GM19193 (cell line): ENCODE data around the gene MROH8.

Experiments used
- POLR2A ChIP-seq: IDR thresholded peaks from 4 replicates; pipeline ENCODE4 v1.6.1; 2011; ENCODE audit not compliant: insufficient read depth, insufficient read length; ENCODE audit errors: extremely low read depth

MROH8 gene

DNA sequence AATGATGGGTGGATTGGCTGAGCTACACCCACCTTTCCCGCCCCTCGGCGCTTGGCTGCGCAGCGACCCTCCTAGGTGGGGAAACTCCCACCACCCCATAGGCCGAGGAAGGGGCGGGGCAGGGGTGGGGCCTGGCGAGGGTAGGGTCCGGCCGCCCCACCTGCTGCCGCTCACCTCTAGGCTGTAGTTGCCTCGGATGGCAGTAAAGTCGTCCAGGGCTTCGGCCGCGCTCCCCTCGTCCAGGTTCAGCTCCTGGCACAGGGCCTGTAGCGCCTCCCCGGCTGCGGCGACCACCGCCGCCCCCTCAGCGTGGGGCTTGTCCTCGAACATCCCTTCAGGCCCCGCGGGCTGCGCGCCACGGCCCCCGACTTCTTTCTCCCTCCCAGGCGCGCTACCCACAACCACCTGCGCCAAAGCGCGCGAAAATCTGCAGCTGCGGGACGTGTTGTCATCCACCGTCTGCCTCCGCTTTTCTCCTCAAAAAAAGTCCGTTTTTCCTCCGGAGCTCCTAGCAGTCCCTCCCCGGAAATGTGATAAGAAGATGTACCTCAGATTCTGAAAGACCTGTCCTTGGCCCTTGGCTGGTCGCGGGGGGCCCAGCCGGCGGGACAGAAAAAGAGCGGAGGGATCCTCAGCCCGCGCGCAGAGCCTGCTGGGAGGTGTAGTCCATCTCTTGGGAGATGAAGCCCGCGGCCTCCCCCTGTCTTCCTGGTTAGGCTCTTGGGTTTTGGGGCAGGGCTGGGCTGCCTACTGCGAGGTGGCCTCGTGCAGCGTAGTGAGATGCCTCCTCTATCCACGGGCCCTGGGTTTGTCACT lies 83.5 kb downstream of the MROH8 start, which contains the start of gene RBL1:
Gene RBL1, minus strand, starts transcription at position 399 of the 816 bp plus-strand sequence. Its CDS starts 69 bp downstream, at position 330.
- peak; percentile 89 for TF ChIP-seq POLR2A

DNA sequence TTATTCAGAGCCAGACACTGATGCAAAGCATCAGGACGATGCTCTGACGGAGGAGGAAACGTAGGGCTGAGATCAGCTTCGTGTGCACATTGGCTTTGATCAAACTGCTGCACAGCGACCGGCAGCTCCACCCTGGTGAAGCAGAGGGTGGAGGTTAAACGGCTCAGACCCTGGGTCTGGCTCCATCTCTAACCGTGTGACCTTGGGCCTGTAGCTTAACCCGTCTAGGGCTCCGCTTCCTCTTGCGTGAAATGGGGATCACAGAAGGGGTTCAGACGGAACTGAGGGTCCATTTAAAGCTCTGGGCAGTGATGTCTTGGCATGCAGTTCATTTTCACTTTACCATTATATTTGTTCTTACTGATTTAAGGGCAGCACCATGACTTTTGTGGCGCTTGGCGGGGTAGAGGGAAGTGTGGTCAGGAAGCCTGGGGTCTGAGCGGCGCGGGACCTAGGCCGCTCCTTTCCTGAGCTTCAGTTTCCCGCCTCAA lies 84.2 kb downstream of the MROH8 start:
- TF ChIP-seq POLR2A: no peak

GRCh38 chr20:37090407-37090806 lies 88.9 kb downstream of the MROH8 start:
- no peak for TF ChIP-seq POLR2A

- no peak for TF ChIP-seq POLR2A
Observed at GRCh38 chr20:37081717-37082289, 97.5 kb downstream of the MROH8 start.

DNA sequence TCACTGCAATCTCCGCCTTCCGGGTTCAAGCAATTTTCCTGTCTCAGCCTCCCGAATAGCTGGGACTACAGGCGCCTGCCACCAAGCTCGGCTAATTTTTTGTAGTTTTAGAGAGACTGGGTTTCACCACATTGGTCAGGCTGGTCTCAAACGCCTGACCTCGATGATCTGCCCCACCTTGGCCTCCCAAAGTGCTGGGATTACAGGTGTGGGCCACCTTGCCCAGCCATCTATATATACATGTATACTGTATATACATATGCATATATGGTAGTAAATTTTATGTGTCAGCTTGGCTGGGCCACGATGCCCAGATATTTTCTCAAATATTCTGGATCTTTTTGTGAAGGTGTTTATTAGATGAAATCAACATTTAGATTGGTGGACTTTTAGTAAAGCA lies 102.3 kb downstream of the MROH8 start:
- no peak for TF ChIP-seq POLR2A

- no peak for TF ChIP-seq POLR2A
Observed at GRCh38 chr20:37075932-37076685, 103.2 kb downstream of the MROH8 start.

- TF ChIP-seq POLR2A: no peak
Observed at GRCh38 chr20:37072293-37073196, 106.8 kb downstream of the MROH8 start.

GRCh38 chr20:37071481-37071911 lies 107.9 kb downstream of the MROH8 start:
- TF ChIP-seq POLR2A: no peak

DNA sequence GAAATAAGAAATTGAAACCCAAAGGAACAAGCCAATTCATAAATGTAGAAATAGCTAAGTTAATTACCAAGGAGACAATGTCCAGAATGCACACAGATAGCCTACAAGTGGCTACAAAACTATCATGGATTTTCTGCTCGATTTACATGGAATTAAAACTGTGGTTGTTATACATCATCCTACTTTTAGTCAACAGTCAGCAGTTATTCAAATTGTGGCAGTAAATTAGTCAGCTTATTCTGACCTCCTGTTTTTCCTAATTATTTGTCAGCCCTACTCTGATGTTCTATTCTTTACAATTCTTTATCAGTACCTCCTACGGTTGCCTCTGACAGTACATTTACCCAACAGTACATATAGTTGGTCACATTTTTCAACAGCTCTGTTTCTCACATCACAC lies 113.2 kb downstream of the MROH8 start:
- TF ChIP-seq POLR2A: no peak

DNA sequence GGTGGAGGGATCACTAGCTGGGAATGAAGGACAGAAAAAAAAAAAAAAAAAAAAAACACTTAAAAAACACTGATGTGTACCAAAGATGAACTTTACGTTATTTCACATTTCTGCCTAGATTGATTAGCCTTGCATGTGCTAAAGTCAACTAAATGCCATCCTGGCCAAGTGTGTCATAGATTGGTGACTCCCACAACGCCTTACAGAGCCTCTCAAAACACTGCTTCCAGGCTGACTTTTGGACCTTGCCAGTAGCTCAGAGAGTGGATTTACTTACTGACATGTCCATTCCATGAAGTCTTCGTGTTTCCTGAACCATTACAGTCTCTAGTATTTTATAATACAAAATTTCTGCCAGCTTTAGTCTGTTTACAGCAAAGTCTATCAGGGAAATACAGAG lies 124.1 kb downstream of the MROH8 start:
- no peak for TF ChIP-seq POLR2A

DNA sequence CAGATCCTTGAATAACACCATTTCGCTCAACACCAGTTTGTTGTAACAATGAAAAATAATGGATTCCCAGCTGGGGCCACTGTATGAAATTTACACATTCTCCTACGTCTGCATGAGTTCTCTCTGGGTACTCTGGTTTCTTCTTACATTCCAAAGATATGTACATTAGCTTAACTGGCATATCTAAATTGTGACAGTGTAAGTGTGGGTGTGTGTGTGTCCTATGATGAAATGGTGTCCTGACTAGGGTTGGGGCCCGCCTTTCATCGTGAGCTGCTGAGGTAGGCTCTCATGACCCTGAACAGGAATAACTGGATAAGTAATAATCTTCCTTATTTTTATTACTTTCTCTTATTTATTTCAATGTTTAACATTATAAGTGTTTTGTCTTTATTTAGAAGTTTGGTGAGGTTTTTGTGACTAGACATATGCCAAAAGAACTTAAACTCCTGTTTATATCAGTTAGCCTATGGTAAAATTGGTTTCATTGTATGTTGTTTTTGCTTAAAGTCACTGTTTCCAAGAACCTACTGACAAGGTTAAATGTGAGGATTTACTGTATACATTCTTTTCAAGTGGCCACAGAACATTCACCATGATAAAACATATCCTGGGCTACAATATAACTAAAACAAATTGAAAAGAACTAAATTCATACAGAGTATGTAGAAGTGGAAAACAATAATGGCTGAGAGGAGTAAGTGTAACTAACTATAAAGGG lies 126.0 kb downstream of the MROH8 start:
- no peak for TF ChIP-seq POLR2A
